Heart right ventricle (tissue), 16 donors: ENCODE data around the gene TCOF1. TPM values are rescaled to one million over a fixed set of nuclear protein-coding genes. Genes with fewer than 3 reads are reported as not detected.

Source experiments
- ATAC-seq, 8 donors: fragments of 200-7000 bp; cut with Tn5 transposase; one replicate each; pipeline ENCODE4 v1.9.1; 2020; ENCODE audit warnings: mild to moderate bottlenecking in 8 of 8, moderate library complexity in 8 of 8, moderate number of reproducible peaks in 1 of 8
- DNase-seq, 2 donors: peaks; one replicate each; pipeline ENCODE4 v3.0.0-alpha.2; 2020
- H3K27ac ChIP-seq, 10 donors: fragments of 200-600 bp; sonication (generic) in 2 of 10; one replicate each; pipeline versions ENCODE4 v1.5.0 to v1.8.0; 2020 to 2022; ENCODE audit warnings: mild to moderate bottlenecking in 3 of 10
- H3K27me3 ChIP-seq, 7 donors: fragments of 200-600 bp; one replicate each; pipeline ENCODE4 v1.8.0; 2021 to 2022; ENCODE audit warnings: mild to moderate bottlenecking in 2 of 7
- H3K36me3 ChIP-seq, 9 donors: fragments of 200-600 bp; sonication (generic) in 1 of 9; one replicate each; pipeline versions ENCODE4 v1.5.0 to v1.8.0; 2020 to 2022; ENCODE audit warnings: mild to moderate bottlenecking in 2 of 9
- H3K4me1 ChIP-seq, 9 donors: fragments of 200-600 bp; sonication (generic) in 1 of 9; one replicate each; pipeline versions ENCODE4 v1.5.0 to v1.8.0; 2020 to 2022; ENCODE audit warnings: mild to moderate bottlenecking in 4 of 9
- H3K4me3 ChIP-seq, 10 donors: fragments of 200-600 bp; sonication (generic) in 2 of 10; one replicate each; pipeline versions ENCODE4 v1.5.0 to v1.8.0; 2020 to 2022; ENCODE audit warnings: mild to moderate bottlenecking in 7 of 10, moderate library complexity in 2 of 10
- H3K9me3 ChIP-seq, 11 donors: fragments of 200-600 bp in 10 of 11; sonication (generic) in 2 of 11; one replicate each; pipeline versions ENCODE4 v1.5.0 to v1.8.0; 2013 to 2022; ENCODE audit warnings: mild to moderate bottlenecking in 2 of 11, control low read depth in 1 of 11, moderate library complexity in 1 of 11
- CTCF ChIP-seq, 9 donors: fragments of 200-600 bp; sonication (generic) in 2 of 9; IDR thresholded peaks; one replicate each; pipeline versions ENCODE4 v1.5.0 to v1.8.0; 2021 to 2022; ENCODE audit warnings: antibody characterized with exemption in 9 of 9, mild to moderate bottlenecking in 5 of 9, moderate library complexity in 1 of 9
- WGBS, 2 donors: extraction: QIAGEN DNeasy Blood & Tissue Kit; methylation state at CpG; one replicate each; pipeline ENCODE4 v1.1.7; 2013; ENCODE audit warnings: inconsistent platforms in 1 of 2; 5-methylcytosine and 5-hydroxymethylcytosine counted together
- intact Hi-C, 10 donors: fragments of 100-400 bp; cut with DNase I; formaldehyde crosslinking; loops; one replicate each; pipeline versions ENCODE4 v1.11.1 to v1.14.2; 2022
- polyA plus RNA-seq, 2 donors: library from polyadenylated mRNA; stranded (reverse); fragments of 200-250 nt; gene quantifications; one replicate each; pipeline ENCODE4 v1.2.3, GENCODE V29; 2013
- total RNA-seq, 10 donors: library from RNA; stranded (reverse); fragmentation: NEBNext Ultra II Directional in 3 of 10; extraction: Animal tissue kit (Norgen Biotek cat#: 25700) in 3 of 10; gene quantifications; one replicate each; pipeline versions ENCODE4 v1.2.1 to v1.2.4, GENCODE V29; 2021 to 2023
- donor health status: Arrhythmogenic right ventricular cardiomyopathy.
- donor health status: ischemic (EF 13 %, LVEDD 7.1; RV severe dilation, severe dysfunction).
- donor health status: healthy with polysubstance abuse.
- donor health status: DM: no; HTN: yes; CAD: no.
- donor health status: DM: no; HTN: no; CAD: no.
- donor health status: ischemic (EF 25% LVEDD 6.9; RV normal size, moderate dysfunction).
- donor health status: ischemic (EF 25% LVEDD 5.7; RV mildly dilated, moderate dysfunction).
- donor health status: healthy.
- donor health status: DM: yes; HTN: yes; CAD: no.
- donor health status: Ischemic cardiomyopathy.
- donor health status: ischemic (EF 35%, LVEDD 5.7; RV mildly dilated, moderate dysfunction).
- donor health status: nonischemic (EF 11% LVEDD 7.7; RV severe dilation, severe dysfunction).
- donor health status: DM: yes; HTN: yes; CAD: no.
- donor health status: PGD.
- donor health status: ischemic (EF 29% LVEDD 5.4; RV normal size, mild dysfunction).
- donor health status: nonischemic (EF 23%, LVEDD 6.1; RV moderate dilation, normal function).

Gene TCOF1
- total and polyA plus RNA-seq, 12 donors: 12.4 to 21.3 (median 14.1) TPM

- no peak for TF ChIP-seq CTCF (IDR thresholded peaks at IDR 0.05)
- Histone ChIP-seq H3K27ac (no peak overlapping the region), H3K36me3 (no peaks in the 10 kb centered on the region), H3K4me1 (peaks cover 0 to 26% (median 0%) of the 10 kb centered on the region in 9 donors), H3K27me3 (no peaks in the 10 kb centered on the region), H3K4me3 (no peak overlapping the region), H3K9me3 (no peaks in the 10 kb centered on the region)
- DNase-seq (no peak), ATAC-seq (peak in 1 of 8 donors; percentile 11)
- intact Hi-C loops: loop anchor here in 5 of 10 donors (10.0 kb wide), 5 partner anchors 85 to 325 kb away; partner anchors contain the start of gene CDX1 (in 1 of the 5)
- WGBS, 2 donors: 89 to 93% methylated on average over 6 of the region's 6 CpGs
Measured at GRCh38 chr5:150349681-150350275, 7.7 kb upstream of the TCOF1 start.

- intact Hi-C loops: loop anchor here in 5 of 10 donors (10.0 kb wide), 4 partner anchors 84 to 326 kb away; no protein-coding TSS in a partner anchor
- no peaks in the 10 kb centered on the region for H3K36me3 ChIP-seq
- H3K27ac ChIP-seq: no peak overlapping the region
- DNase-seq: peak; percentile 50 to 69
- no peaks in the 10 kb centered on the region for H3K9me3 ChIP-seq
- peak; percentile 79 to 93 (median 89) for ATAC-seq
- peak; percentile 18 to 71 (median 65) for TF ChIP-seq CTCF (IDR thresholded peaks at IDR 0.05)
- H3K4me1 ChIP-seq: peaks cover 0 to 26% (median 0%) of the 10 kb centered on the region in 9 donors
- 49% methylated on average over 7 of the region's 7 CpGs for WGBS, 2 donors
- H3K4me3 ChIP-seq: no peak overlapping the region
- no peaks in the 10 kb centered on the region for H3K27me3 ChIP-seq
Measured at GRCh38 chr5:150350524-150351344, 6.8 kb upstream of the TCOF1 start.

GRCh38 chr5:150352244-150353031, 5.1 kb upstream of the TCOF1 start:
- intact Hi-C loops: loop anchor here in 5 of 10 donors (10.0 kb wide), 4 partner anchors 82 to 328 kb away; no protein-coding TSS in a partner anchor
- no peak overlapping the region for H3K27ac ChIP-seq
- H3K4me3 ChIP-seq: no peak overlapping the region
- H3K36me3 ChIP-seq: no peaks in the 10 kb centered on the region
- WGBS, 2 donors: 77 to 86% methylated on average over 6 of the region's 6 CpGs
- no peak for DNase-seq
- no peaks in the 10 kb centered on the region for H3K27me3 ChIP-seq
- peaks cover 0 to 31% (median 5%) of the 10 kb centered on the region in 9 donors for H3K4me1 ChIP-seq
- no peak for ATAC-seq
- H3K9me3 ChIP-seq: no peaks in the 10 kb centered on the region
- TF ChIP-seq CTCF (IDR thresholded peaks at IDR 0.05): no peak
